A673 (cell line): Measurements from ENCODE around the gene ANKS6.

Source experiments
- CTCF ChIP-seq: fragments of 300-800, 200-600 bp; sonication (generic); conservative IDR thresholded peaks from 2 replicates; pipeline ENCODE4 v1.5.1; 2017; ENCODE audit warnings: low read depth, mild to moderate bottlenecking, antibody characterized with exemption, low read length, moderate library complexity, mixed read lengths
- EZH2 ChIP-seq: fragments of 200-600 bp; sonication (generic); IDR thresholded peaks from 2 replicates; pipeline ENCODE4 v1.6.1; 2017; ENCODE audit warnings: borderline replicate concordance, low read depth, mild to moderate bottlenecking, mixed read lengths, antibody characterized with exemption, low read length; ENCODE audit not compliant: poor library complexity, severe bottlenecking

GRCh38 chr9:98801561-98801960 is 5.2 kb upstream of the ANKS6 start:
- no peak for TF ChIP-seq CTCF
- TF ChIP-seq EZH2, result no peak
